CD4-positive, alpha-beta T cell treated with Interleukin-21 for 1 hour (primary cell): Measurements from ENCODE around the gene ZNF318.

Source experiments
- DNase-seq: peaks from one replicate; pipeline ENCODE4 v3.0.0-alpha.2; 2020

ZNF318 gene

GRCh38 chr6:43299338-43300293, 69.8 kb downstream of the ZNF318 start:
- DNase-seq = no peak

- no peak for DNase-seq
Measured at GRCh38 chr6:43298565-43299337, 70.7 kb downstream of the ZNF318 start.

- DNase-seq = no peak
Measured at GRCh38 chr6:43297644-43298564, 71.5 kb downstream of the ZNF318 start, which contains the start of gene SLC22A7. Gene SLC22A7 (plus strand): TSS chr6:43298260. CDS start chr6:43298359, 99 bp downstream.

- no peak for DNase-seq
Measured at GRCh38 chr6:43296780-43297497, 72.5 kb downstream of the ZNF318 start.

- DNase-seq = no peak
Measured at GRCh38 chr6:43295456-43295855, 74.0 kb downstream of the ZNF318 start.

GRCh38 chr6:43294536-43294935, 74.9 kb downstream of the ZNF318 start:
- DNase-seq = no peak

GRCh38 chr6:43293698-43294097, 75.7 kb downstream of the ZNF318 start:
- DNase-seq = no peak

GRCh38 chr6:43292763-43293318, 76.6 kb downstream of the ZNF318 start:
- DNase-seq = no peak

GRCh38 chr6:43292341-43292740, 77.1 kb downstream of the ZNF318 start:
- DNase-seq = no peak

- no peak for DNase-seq
Measured at GRCh38 chr6:43291708-43292107, 77.7 kb downstream of the ZNF318 start.

- no peak for DNase-seq
Measured at GRCh38 chr6:43290905-43291355, 78.5 kb downstream of the ZNF318 start.

GRCh38 chr6:43290339-43290904, 79.0 kb downstream of the ZNF318 start:
- DNase-seq = no peak

GRCh38 chr6:43287717-43288679, 81.4 kb downstream of the ZNF318 start:
- no peak for DNase-seq

GRCh38 chr6:43286980-43287716, 82.3 kb downstream of the ZNF318 start:
- DNase-seq = no peak

GRCh38 chr6:43286456-43286979, 82.9 kb downstream of the ZNF318 start:
- DNase-seq = no peak
